B cell (primary cell): Measurements from ENCODE around the gene GINS2. TPM values are rescaled to one million over a fixed set of nuclear protein-coding genes. Genes with fewer than 3 reads are reported as not detected.

Experiments
- ATAC-seq: fragments of 200-7000 bp; cut with Tn5 transposase; one replicate; pipeline ENCODE4 v1.10.0; 2021; ENCODE audit warnings: low read depth, mild to moderate bottlenecking, moderate number of reproducible peaks, moderate library complexity
- CTCF ChIA-PET: fragments of 350-600 bp; sonication (Branson Sonifier 250); formaldehyde crosslinking; loops from one replicate; lab custom pipeline; 2021; ENCODE audit warnings: antibody characterized with exemption, inconsistent platforms; lab: Charles Lee
- POLR2A ChIA-PET: fragments of 350-600 bp; sonication (Branson Sonifier 250); formaldehyde crosslinking; loops from one replicate; lab custom pipeline; 2021; ENCODE audit warnings: antibody characterized with exemption; lab: Charles Lee
- DNase-seq: peaks from one replicate; pipeline ENCODE4 v3.0.0; 2013
- H2AFZ ChIP-seq: 2 replicates; pipeline ENCODE4 v1.6.1; 2012; ENCODE audit warnings: mild to moderate bottlenecking, low read depth, low read length; ENCODE audit not compliant: insufficient read depth, poor library complexity, severe bottlenecking
- H3K27ac ChIP-seq, 2 donors: 1 replicate in 1 of 2; 2 replicates in 1 of 2; pipeline ENCODE4 v1.5.1; 2012 to 2013; ENCODE audit warnings: low read length in 2 of 2, mild to moderate bottlenecking in 2 of 2, moderate library complexity in 1 of 2
- H3K27me3 ChIP-seq, 4 experiments: fragments of 200-600 bp in 1 of 4; sonication (generic) in 1 of 4; replicated peaks in 1 of 4; 1 replicate in 2 of 4; 2 replicates in 2 of 4; pipeline versions ENCODE4 v1.6.1 to v1.7.0; 2013 to 2016; ENCODE audit warnings: low read length in 3 of 4, mild to moderate bottlenecking in 2 of 4, mixed read lengths in 1 of 4, moderate library complexity in 1 of 4; ENCODE audit not compliant: insufficient read depth in 4 of 4, control insufficient read depth in 3 of 4; ENCODE audit errors: control extremely low read depth in 1 of 4
- H3K36me3 ChIP-seq, 2 experiments: replicated peaks in 1 of 2; 1 replicate in 1 of 2; 2 replicates in 1 of 2; pipeline versions ENCODE4 v1.6.1 to v1.7.1; 2013; ENCODE audit warnings: low read length in 1 of 2; ENCODE audit not compliant: insufficient read depth in 2 of 2, control insufficient read depth in 1 of 2; ENCODE audit errors: control extremely low read depth in 1 of 2, extremely low read depth in 1 of 2
- H3K4me1 ChIP-seq, 2 donors: fragments of 200-600 bp in 1 of 2; sonication (generic) in 1 of 2; 1 replicate in 1 of 2; 2 replicates in 1 of 2; pipeline versions ENCODE4 v1.5.1 to v1.6.1; 2013 to 2017; ENCODE audit warnings: low read length in 2 of 2; ENCODE audit not compliant: control insufficient read depth in 2 of 2, insufficient read depth in 2 of 2
- H3K4me2 ChIP-seq: replicated peaks from 2 replicates; pipeline ENCODE3; 2012; ENCODE audit warnings: mild to moderate bottlenecking, low read depth, low read length; ENCODE audit not compliant: poor library complexity, severe bottlenecking
- H3K4me3 ChIP-seq, 5 experiments: fragments of 200-600 bp in 1 of 5; sonication (generic) in 1 of 5; 1 replicate in 3 of 5; 2 replicates in 2 of 5; pipeline versions ENCODE4 v1.5.1 to v1.7.0; 2011 to 2016; ENCODE audit warnings: low read length in 4 of 5, mild to moderate bottlenecking in 4 of 5, low read depth in 2 of 5, control low read depth in 1 of 5, moderate library complexity in 1 of 5; ENCODE audit not compliant: insufficient read depth in 1 of 5; ENCODE audit errors: control extremely low read depth in 1 of 5, extremely low read depth in 1 of 5
- H3K79me2 ChIP-seq: fragments of 200-600 bp; sonication (generic); one replicate; pipeline ENCODE4 v1.6.0; 2016; ENCODE audit warnings: low read length; ENCODE audit not compliant: control insufficient read depth, insufficient read depth
- H3K9ac ChIP-seq: fragments of 200-600 bp; sonication (generic); 2 replicates; pipeline ENCODE4 v1.6.1; 2017; ENCODE audit warnings: mild to moderate bottlenecking, low read length, moderate library complexity
- H3K9me3 ChIP-seq, 3 donors: one replicate each; pipeline versions ENCODE4 v1.6.1 to v1.7.1; 2013; ENCODE audit warnings: low read length in 2 of 3; ENCODE audit not compliant: control insufficient read depth in 2 of 3, insufficient read depth in 1 of 3; ENCODE audit errors: control extremely low read depth in 1 of 3
- H4K20me1 ChIP-seq: 2 replicates; pipeline ENCODE4 v1.6.0; 2012; ENCODE audit warnings: mild to moderate bottlenecking, low read length; ENCODE audit not compliant: insufficient read depth, control insufficient read depth, poor library complexity, severe bottlenecking
- H3K27ac Mint-ChIP-seq: one replicate; pipeline ENCODE4 v1.8.0; 2021; ENCODE audit warnings: mixed read lengths
- H3K27me3 Mint-ChIP-seq: one replicate; pipeline ENCODE4 v1.8.0; 2021; ENCODE audit warnings: mixed read lengths
- H3K4me1 Mint-ChIP-seq: one replicate; pipeline ENCODE4 v1.8.0; 2021; ENCODE audit warnings: mixed read lengths
- H3K4me3 Mint-ChIP-seq: one replicate; pipeline ENCODE4 v1.8.0; 2021; ENCODE audit warnings: mixed read lengths
- H3K9me3 Mint-ChIP-seq: one replicate; pipeline ENCODE4 v1.8.0; 2022; ENCODE audit warnings: mixed read lengths; ENCODE audit not compliant: insufficient read depth
- CTCF ChIP-seq: fragments of 200-600 bp; IDR thresholded peaks from one replicate; pipeline ENCODE4 v1.8.0; 2022; ENCODE audit warnings: antibody characterized with exemption, mild to moderate bottlenecking
- EZH2 ChIP-seq: IDR thresholded peaks from 2 replicates; pipeline ENCODE4 v1.6.1; 2012; ENCODE audit warnings: borderline replicate concordance, low read depth, mild to moderate bottlenecking, moderate library complexity, low read length; ENCODE audit not compliant: insufficient read depth, poor library complexity, severe bottlenecking
- WGBS: methylation state at CpG from one replicate; pipeline ENCODE4 v1.1.5; 2013; ENCODE audit warnings: missing lambda C conversion rate; ENCODE audit not compliant: insufficient coverage; 5-methylcytosine and 5-hydroxymethylcytosine counted together
- intact Hi-C: fragments of 100-400 bp; cut with micrococcal nuclease; formaldehyde crosslinking; loops from one replicate; pipeline ENCODE4 v1.10.0; 2022
- polyA plus RNA-seq: library from polyadenylated mRNA; depleted of rRNA; stranded (reverse); fragments of >200 nt; gene quantifications from 2 replicates; pipeline ENCODE4 v1.2.3, GENCODE V29; 2012
- total RNA-seq, 2 donors: library from RNA; stranded (reverse); fragments of 120-200 nt in 1 of 2; gene quantifications; 1 replicate in 1 of 2; 2 replicates in 1 of 2; pipeline versions ENCODE4 v1.2.3 to v1.2.4, GENCODE V29; 2013 to 2022

The GINS2 gene
- total and polyA plus RNA-seq, 2 donors (not counting 1 experiment from before 2014, with no cell fraction given): 0.52 to 4.2 TPM

DNA sequence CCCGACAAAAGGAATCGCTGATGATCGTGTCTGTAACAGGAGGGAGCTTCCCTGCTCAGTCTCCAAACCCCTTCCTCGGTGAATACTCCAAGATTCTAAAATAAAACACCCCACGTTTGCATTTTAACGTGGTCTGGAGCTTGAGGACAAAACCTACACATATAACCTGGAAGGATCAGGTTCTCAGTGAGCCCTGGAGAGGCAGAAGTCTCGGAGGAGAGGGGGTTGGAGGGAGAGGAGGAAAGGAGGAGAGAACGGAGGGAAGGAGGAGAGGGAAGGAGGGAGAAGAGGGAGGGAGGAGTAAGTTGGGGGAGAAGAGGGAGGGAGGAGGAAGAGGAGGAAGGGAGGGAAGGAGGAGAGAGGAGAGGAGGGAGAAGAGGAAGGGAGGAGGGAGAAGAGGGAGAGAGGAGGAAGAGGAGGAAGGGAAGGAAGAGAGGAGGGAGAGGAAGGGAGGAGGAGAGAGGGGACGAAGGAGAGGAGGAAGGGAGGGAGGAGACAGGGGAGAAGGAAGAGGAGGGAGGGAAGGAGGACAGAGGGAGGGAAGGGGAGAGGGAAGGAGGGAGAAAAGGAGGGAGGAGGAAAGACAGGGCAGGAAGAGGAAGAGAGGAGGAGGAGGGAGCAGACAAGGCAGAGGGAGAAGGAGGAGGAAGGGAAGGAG is 27.4 kb upstream of the GINS2 start:
- POLR2A ChIA-PET: interaction anchor here (0.6 kb wide), 1 partner anchor 29 kb away, joined by 8 read pairs; no protein-coding TSS in a partner anchor
- ATAC-seq: no peak
- 46% methylated on average over 6 of the region's 9 CpGs for WGBS

More for the DNA sequence above, 27.4 kb upstream of the GINS2 start:
- CTCF ChIA-PET: interaction anchor here (0.7 to 5.8 kb wide), 15 partner anchors 10 to 419 kb away, joined by 3 to 77 read pairs (median 4); partner anchors contain the start of gene C16orf74
- intact Hi-C loops: no loop called here
- H3K4me3 Mint-ChIP-seq: no peak overlapping the region
- H3K9me3 Mint-ChIP-seq: peaks cover 3% of the 10 kb centered on the region
- no peaks in the 10 kb centered on the region for H3K27me3 Mint-ChIP-seq
- Histone ChIP-seq H3K79me2 (peaks cover 39% of the 10 kb centered on the region), H3K27ac (no peak overlapping the region), H3K36me3 (peaks cover 1 to 24% of the 10 kb centered on the region in 2 experiments), H4K20me1 (peaks cover 75% of the 10 kb centered on the region), H3K4me2 (no peak overlapping the region), H2AFZ (no peak overlapping the region), H3K9ac (no peak overlapping the region), H3K4me1 (peaks cover 7 to 34% of the 10 kb centered on the region in 2 donors), H3K27me3 (no peaks in the 10 kb centered on the region), H3K9me3 (peaks cover 0 to 17% (median 6%) of the 10 kb centered on the region in 3 donors), H3K4me3 (no peak overlapping the region)
- DNase-seq: no peak
- peaks cover 27% of the 10 kb centered on the region for H3K4me1 Mint-ChIP-seq
- H3K27ac Mint-ChIP-seq: no peak overlapping the region
- TF ChIP-seq EZH2 (no peak), CTCF (no peak)
